Hematopoietic multipotent progenitor cell treated with erythropoietin and hydrocortisone succinate and interleukin-3 and kit ligand, for 8 days (in vitro differentiated cells): ENCODE data around the gene ANKRD28.
"Not testable (repeated sequence)": the region's sequence is repeated elsewhere in the genome, so short reads cannot be mapped to it uniquely, and the experiment has no call there.

Source experiments
- DNase-seq: peaks from one replicate; pipeline ENCODE4 v3.0.0-alpha.2; 2015

The ANKRD28 gene

DNA sequence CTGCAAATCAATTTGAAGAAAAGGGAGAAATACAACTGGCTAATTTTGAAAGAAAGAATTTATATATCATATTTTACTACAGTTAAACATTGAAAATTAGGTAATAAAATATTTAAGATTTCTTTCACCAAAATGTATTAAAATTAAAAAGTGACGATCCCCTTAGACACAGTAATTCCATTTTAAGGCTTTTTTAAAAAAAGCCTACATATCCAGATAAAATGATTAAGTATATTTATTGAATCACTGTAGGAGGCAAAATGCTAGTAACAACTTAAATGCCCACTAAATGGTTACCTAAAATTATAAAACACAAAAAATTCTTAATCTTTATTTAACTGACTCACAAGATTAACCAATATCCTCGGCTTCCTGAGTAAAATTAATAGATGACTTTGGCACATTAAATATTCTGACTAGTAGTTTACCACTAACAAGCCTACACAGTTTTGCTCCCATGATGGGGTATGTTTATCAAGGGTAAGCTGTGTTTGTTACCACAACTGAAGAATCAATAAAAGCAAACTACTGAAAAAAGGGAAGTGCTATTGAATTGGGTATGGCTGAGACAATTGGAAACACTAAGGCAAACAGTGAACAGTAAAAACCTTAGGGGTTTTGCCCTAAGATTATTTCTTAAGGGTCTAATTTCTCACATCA lies 28.4 kb downstream of the ANKRD28 start:
- DNase-seq, result no peak

GRCh38 chr3:15768421-15769255 lies 29.1 kb downstream of the ANKRD28 start:
- DNase-seq, result peak; percentile 12

- DNase-seq, result no peak
Measured at GRCh38 chr3:15766406-15766805, 31.4 kb downstream of the ANKRD28 start.

DNA sequence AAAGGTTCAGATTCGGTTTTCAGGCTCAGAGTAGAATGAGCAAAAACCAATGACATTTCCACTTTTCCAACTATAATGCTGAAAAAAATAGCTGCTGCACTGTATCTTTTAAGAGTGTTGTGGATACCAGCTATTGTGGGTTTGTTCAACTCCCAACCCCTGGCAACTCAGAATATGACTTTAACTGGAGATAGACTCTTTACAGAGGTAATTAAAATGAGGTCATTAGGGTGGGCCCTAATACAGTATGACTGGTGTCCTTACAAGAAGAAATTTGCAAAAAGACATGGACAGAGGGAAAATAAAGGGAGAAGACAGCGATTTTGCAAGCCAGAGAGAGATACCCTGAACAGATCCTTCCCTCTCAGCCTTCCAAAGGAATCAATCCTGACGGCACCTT lies 39.5 kb downstream of the ANKRD28 start:
- no peak for DNase-seq

GRCh38 chr3:15757824-15758223 lies 40.0 kb downstream of the ANKRD28 start:
- no peak for DNase-seq

DNA sequence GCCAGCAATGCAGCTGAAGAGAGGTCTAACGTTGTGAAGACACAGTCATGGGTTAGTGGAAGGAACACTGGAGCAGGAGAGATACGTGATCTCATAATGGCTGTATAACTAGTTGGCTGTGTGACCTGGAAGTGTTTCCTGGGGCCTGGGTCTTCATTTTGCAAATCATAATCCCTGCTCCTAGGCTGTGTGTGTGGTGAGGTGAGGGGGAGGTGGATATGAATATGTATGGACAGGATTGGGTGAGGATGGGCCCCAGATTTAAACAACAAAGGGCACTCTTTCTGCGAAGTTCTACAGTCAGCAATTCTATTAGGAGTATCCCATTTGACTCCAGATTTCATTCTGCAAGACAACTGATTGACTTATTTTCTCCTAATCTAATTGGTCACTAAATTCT lies 41.3 kb downstream of the ANKRD28 start:
- no peak for DNase-seq

GRCh38 chr3:15755780-15756179 lies 42.0 kb downstream of the ANKRD28 start:
- DNase-seq, result no peak

DNA sequence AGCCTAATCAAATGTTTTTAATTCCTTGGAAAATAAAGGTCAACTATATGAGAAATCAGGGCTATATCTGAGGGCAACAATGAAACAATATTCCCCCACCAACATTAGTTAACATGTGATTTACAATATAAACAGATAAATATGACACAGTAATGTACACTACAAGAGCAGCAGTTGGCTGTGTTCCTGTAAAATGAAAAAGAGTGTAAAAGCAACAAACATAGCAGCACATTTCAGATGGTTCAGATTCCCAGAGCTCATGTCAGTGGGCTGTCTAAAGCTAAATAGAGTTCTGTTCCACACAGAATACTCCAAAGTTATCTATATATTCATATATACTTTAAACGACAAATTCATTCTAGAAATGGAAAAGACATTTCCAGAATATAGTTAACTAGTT lies 42.6 kb downstream of the ANKRD28 start:
- DNase-seq, result no peak

- no peak for DNase-seq
Measured at GRCh38 chr3:15754047-15754446, 43.7 kb downstream of the ANKRD28 start.

GRCh38 chr3:15753056-15753710 lies 44.6 kb downstream of the ANKRD28 start:
- peak; percentile 67 for DNase-seq

DNA sequence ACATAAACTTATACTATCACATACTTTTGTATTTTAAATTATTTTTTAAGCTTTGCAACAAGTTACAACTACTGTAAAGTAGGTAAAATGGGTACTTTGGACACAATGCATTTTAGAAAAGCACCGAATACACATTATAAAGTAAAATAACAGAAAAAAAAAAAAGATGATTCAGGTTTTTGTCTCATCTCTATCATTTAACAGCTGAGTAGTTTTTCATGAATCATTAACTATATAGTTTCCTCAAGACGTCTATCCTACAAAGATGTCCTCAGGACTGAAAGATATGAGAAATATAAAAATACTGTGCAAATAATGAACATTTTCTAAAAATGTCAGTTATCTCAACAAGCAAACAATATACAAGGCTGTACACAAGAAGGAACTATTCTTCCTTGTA lies 46.9 kb downstream of the ANKRD28 start:
- DNase-seq, result no peak

DNA sequence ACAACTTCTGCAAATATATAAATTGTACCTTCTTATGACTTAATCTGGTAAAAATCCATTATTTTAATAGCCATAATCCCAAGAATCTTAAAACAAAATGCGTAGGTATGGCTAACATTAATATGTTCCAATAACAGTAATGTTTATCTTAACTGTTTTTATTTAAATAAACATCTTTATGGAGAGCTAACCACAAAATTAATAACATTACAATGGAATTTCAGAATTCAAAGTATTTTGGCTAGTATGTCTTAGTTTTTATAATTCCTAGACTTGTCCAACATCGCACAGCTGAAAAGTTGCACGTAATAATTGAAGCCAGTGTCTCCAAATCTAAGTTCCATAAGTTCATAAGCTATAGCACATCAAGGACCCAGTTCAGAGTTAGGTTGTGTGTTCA lies 47.6 kb downstream of the ANKRD28 start:
- DNase-seq, result no peak

- not testable (repeated sequence) for DNase-seq
Measured at GRCh38 chr3:15745896-15746295, 51.9 kb downstream of the ANKRD28 start.

DNA sequence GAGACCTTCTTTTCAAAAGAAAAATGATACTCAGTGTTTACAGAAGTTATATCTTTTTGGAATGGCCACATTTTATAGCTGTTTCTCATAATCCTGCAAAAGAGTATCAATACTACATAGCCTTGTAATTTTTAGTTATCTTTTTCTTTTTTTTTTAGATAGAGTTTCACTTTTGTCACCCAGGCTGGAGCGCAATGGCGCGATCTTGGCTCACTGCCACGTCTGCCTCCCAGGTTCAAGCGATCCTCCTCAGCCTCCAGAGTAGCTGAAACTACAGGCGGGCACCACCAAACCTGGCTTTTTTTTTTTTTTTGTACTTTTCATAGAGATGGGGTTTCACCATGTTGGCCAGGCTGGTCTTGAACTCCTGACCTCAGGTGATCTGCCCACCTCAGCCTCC lies 53.6 kb downstream of the ANKRD28 start:
- no peak for DNase-seq

- no peak for DNase-seq
Measured at GRCh38 chr3:15743587-15744009, 54.2 kb downstream of the ANKRD28 start.

- DNase-seq, result not testable (repeated sequence)
Measured at GRCh38 chr3:15742236-15742635, 55.5 kb downstream of the ANKRD28 start.

- DNase-seq, result not testable (repeated sequence)
Measured at GRCh38 chr3:15738616-15739005, 59.2 kb downstream of the ANKRD28 start.

DNA sequence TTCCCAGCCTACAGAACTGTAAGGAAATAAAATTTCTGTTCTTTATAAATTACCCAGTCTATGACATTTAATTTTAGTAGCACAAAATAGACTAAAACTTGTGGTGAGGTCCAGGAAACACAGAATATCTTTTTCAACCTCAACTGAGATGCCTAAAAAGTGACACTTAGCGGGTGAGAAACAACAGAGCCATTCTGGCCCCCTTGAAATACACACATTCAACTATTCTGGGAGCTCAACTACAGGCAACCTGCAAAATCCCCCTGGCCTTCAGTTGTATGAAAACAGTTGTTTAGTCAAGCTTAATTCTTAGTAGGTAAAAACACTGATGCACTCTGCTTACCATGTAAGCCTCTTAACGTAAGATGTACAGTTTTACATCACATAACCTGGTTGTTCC lies 66.8 kb downstream of the ANKRD28 start:
- DNase-seq, result no peak

DNA sequence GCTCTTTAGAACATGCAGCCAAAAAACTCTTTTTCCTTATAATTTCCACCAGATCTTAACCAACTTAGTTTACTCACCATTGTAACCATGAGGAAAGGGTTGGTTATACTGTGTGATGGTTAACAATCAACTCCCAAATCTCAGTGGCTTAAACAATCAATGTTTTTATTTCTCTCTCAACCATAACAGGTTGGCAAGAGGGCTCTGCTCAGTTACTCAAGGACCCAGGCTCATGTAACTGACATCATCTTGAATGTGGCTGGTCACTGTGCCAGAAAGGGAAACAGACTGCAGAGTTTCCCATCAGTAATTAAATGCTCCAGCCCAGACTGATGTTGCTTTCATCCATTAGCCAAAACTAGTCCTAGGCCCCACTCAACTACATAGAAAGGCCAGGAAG lies 69.0 kb downstream of the ANKRD28 start:
- DNase-seq, result no peak

- DNase-seq, result no peak
Measured at GRCh38 chr3:15726881-15727280, 70.9 kb downstream of the ANKRD28 start.

DNA sequence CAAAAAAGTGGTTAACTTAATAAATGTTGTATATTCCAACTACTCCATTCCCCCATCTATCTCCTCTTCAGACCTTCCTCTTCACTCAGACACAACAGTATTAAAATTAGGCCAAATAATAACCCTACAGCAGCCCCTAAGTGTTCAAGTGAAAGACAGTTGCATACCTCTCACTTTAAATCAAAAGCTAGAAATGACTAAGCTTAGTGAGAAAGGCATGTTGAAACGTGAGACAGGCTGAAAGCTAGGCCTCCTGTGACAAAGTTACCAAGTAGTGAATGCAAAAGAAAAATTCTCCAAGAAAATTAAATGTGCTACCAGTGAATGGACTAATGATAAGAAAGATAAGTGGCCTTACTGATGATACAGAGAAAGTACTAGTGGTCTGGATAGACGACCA lies 71.7 kb downstream of the ANKRD28 start:
- no peak for DNase-seq

- no peak for DNase-seq
Measured at GRCh38 chr3:15724446-15724845, 73.3 kb downstream of the ANKRD28 start.

DNA sequence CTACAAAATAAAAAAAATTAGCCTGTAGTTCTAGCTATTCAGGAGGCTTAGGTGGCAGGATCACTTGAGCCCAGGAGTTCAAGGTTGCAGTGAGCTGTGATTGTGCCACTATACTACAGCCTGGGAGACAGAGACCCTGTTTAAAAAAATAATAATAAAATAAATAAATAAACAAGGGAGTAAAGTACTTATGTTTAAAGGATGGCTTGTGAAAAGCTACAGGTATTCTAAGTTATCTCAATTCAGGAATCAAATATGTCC lies 74.2 kb downstream of the ANKRD28 start:
- no peak for DNase-seq

DNA sequence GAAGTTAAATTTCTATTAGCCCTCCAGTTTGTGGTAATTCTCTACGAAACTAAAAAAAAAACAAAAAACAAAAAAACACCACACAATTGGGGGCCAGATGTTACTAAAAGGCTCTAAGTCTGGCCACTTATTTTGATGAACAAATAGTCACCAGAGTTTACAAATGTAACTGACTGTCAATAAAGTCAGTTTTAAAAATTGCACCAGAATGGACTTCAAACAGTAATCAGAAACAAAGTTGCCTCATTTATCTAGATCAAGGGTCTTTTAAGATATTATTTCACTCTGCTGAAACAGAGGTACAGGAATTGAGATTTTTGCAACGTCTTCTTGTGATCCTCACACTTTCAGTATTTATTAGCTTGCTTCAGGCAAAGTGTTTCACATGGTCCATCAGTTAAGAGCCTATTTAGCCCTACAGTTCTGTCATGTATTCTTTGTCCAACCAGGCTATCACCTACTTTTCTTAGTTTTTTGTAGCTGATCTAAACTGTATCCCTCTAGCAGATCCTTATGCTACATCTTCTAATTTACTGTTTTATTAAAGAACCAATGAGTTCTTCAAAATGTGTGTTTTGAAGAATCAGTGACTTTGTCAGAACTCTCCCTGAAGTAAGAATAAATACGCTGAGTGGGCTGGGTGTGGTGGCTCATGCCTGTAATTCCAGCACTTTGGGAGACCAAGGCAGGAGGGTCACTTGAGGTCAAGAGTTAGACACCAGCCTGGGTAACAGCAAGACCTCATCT lies 74.7 kb downstream of the ANKRD28 start:
- DNase-seq, result no peak
